Measurements from ENCODE around the gene SPG7.

GRCh38 chr16:89605186-89605970 lies 97.2 kb downstream of the SPG7 start:
- TF ChIP-seq CTCF (conservative IDR thresholded peaks at IDR 0.05 in 1 of 2, IDR thresholded peaks at IDR 0.05 in 1 of 2; ENCODE audit: low read depth in 1 of 2, low read length in 2 of 2) (no peak), EZH2 (IDR thresholded peaks at IDR 0.05; ENCODE audit: low read length, missing control alignments) (no peak)
